H1 (cell line): ENCODE results near the gene CCNI2. TPM values are rescaled to one million over a fixed set of nuclear protein-coding genes. Genes with fewer than 3 reads are reported as not detected.
A peak's percentile ranks its signal among the peaks of the same experiment; 100 is the strongest.

Experiments
- CTCF ChIA-PET: fragments of 300-600 bp; sonication (Branson Sonifier 250); formaldehyde crosslinking; loops from one replicate; lab custom pipeline; 2021; ENCODE audit not compliant: partially characterized antibody; lab: Charles Lee
- POLR2A ChIA-PET: fragments of 300-600 bp; sonication (Branson Sonifier 250); formaldehyde crosslinking; loops from one replicate; lab custom pipeline; 2021; ENCODE audit warnings: inconsistent platforms; ENCODE audit not compliant: partially characterized antibody; lab: Charles Lee
- DNase-seq, 2 experiments: peaks; one replicate each; pipeline versions ENCODE4 v3.0.0 to v3.0.0-alpha.2; 2010 to 2022; ENCODE audit warnings: low spot score in 2 of 2, low read depth in 1 of 2, mixed read lengths in 1 of 2
- FAIRE-seq: peaks from 2 replicates; lab custom pipeline; 2011; peaks lifted over from hg19 to GRCh38; lab: Jason Lieb, UNC
- H2AFZ ChIP-seq: 2 replicates; pipeline ENCODE4 v1.8.1; 2012; ENCODE audit warnings: low read length, inconsistent platforms
- H2AK5ac ChIP-seq: 2 replicates; pipeline ENCODE4 v1.6.1; 2013; ENCODE audit warnings: low read depth, low read length
- H2BK120ac ChIP-seq: replicated peaks from 2 replicates; pipeline ENCODE3; 2013; ENCODE audit warnings: low read depth, low read length, inconsistent platforms
- H2BK12ac ChIP-seq: 2 replicates; pipeline ENCODE4 v1.6.1; 2013; ENCODE audit warnings: low read depth, low read length
- H2BK15ac ChIP-seq: 2 replicates; pipeline ENCODE4 v1.6.1; 2013; ENCODE audit warnings: low read length
- H2BK20ac ChIP-seq: 2 replicates; pipeline ENCODE4 v1.6.1; 2013; ENCODE audit warnings: low read length
- H2BK5ac ChIP-seq: 2 replicates; pipeline ENCODE4 v1.6.1; 2013; ENCODE audit warnings: low read depth, low read length
- H3K14ac ChIP-seq: 2 replicates; pipeline ENCODE4 v1.6.1; 2013; ENCODE audit warnings: inconsistent platforms; ENCODE audit not compliant: insufficient read length
- H3K18ac ChIP-seq: 2 replicates; pipeline ENCODE4 v1.6.1; 2013; ENCODE audit warnings: low read length; ENCODE audit errors: extremely low read depth
- H3K23ac ChIP-seq: 2 replicates; pipeline ENCODE4 v1.6.1; 2013; ENCODE audit warnings: inconsistent platforms; ENCODE audit not compliant: insufficient read length
- H3K23me2 ChIP-seq: 2 replicates; pipeline ENCODE4 v1.6.1; 2013; ENCODE audit warnings: low read depth, low read length
- H3K27ac ChIP-seq: 2 replicates; pipeline ENCODE4 v1.6.1; 2011; ENCODE audit warnings: low read depth, low read length, inconsistent platforms
- H3K27me3 ChIP-seq, 4 experiments: replicated peaks in 1 of 4; 1 replicate in 1 of 4; 2 replicates in 3 of 4; pipeline versions ENCODE4 v1.6.1 to v1.8.1; 2011 to 2013; ENCODE audit warnings: low read length in 3 of 4, mild to moderate bottlenecking in 3 of 4, inconsistent platforms in 2 of 4, mixed read lengths in 2 of 4, moderate library complexity in 1 of 4; ENCODE audit not compliant: control insufficient read depth in 3 of 4, insufficient read depth in 3 of 4; ENCODE audit errors: extremely low read depth in 1 of 4
- H3K36me3 ChIP-seq, 4 experiments: 2 replicates each; pipeline versions ENCODE4 v1.6.1 to v1.8.1; 2011 to 2013; ENCODE audit warnings: mild to moderate bottlenecking in 4 of 4, low read length in 3 of 4, moderate library complexity in 2 of 4, control low read depth in 1 of 4, inconsistent platforms in 1 of 4; ENCODE audit not compliant: insufficient read depth in 4 of 4, control insufficient read depth in 2 of 4
- H3K4ac ChIP-seq: replicated peaks from 2 replicates; pipeline ENCODE3; 2013; ENCODE audit warnings: low read length, low read depth, mixed read lengths, inconsistent platforms; ENCODE audit not compliant: insufficient read length
- H3K4me1 ChIP-seq, 4 experiments: replicated peaks in 1 of 4; 1 replicate in 1 of 4; 2 replicates in 3 of 4; pipeline versions ENCODE4 v1.6.1 to v1.8.1; 2011 to 2013; ENCODE audit warnings: low read length in 3 of 4, inconsistent platforms in 2 of 4, mixed read lengths in 1 of 4; ENCODE audit not compliant: insufficient read depth in 4 of 4, control insufficient read depth in 3 of 4
- H3K4me2 ChIP-seq, 2 experiments: 2 replicates each; pipeline versions ENCODE4 v1.6.1 to v1.8.1; 2011 to 2013; ENCODE audit warnings: low read depth in 2 of 2, low read length in 2 of 2, control low read depth in 1 of 2, inconsistent platforms in 1 of 2, mild to moderate bottlenecking in 1 of 2; ENCODE audit not compliant: insufficient read depth in 1 of 2
- H3K4me3 ChIP-seq, 4 experiments: fragments of 200-600, 300-600 bp in 1 of 4; sonication (generic), shearing (Covaris generic), sonication (Bioruptor Twin) in 1 of 4; 2 replicates each; pipeline versions ENCODE4 v1.5.1 to v1.8.1; 2011 to 2016; ENCODE audit warnings: low read length in 4 of 4, low read depth in 3 of 4, control low read depth in 2 of 4, inconsistent platforms in 2 of 4, mild to moderate bottlenecking in 2 of 4, mixed read lengths in 1 of 4, moderate library complexity in 1 of 4; ENCODE audit not compliant: insufficient read depth in 2 of 4; ENCODE audit errors: extremely low read depth in 1 of 4
- H3K56ac ChIP-seq: replicated peaks from 2 replicates; pipeline ENCODE3; 2013; ENCODE audit warnings: low read depth, mild to moderate bottlenecking, mixed read lengths, low read length, inconsistent platforms; ENCODE audit not compliant: insufficient read length
- H3K79me1 ChIP-seq: 2 replicates; pipeline ENCODE4 v1.6.1; 2013; ENCODE audit warnings: low read depth, low read length, control low read depth
- H3K79me2 ChIP-seq, 2 experiments: 2 replicates each; pipeline versions ENCODE4 v1.6.1 to v1.8.1; 2012 to 2013; ENCODE audit warnings: low read length in 2 of 2, mild to moderate bottlenecking in 2 of 2, inconsistent platforms in 1 of 2; ENCODE audit not compliant: insufficient read depth in 2 of 2, control insufficient read depth in 1 of 2
- H3K9ac ChIP-seq, 4 experiments: replicated peaks in 1 of 4; 1 replicate in 1 of 4; 2 replicates in 3 of 4; pipeline versions ENCODE4 v1.6.1 to v1.8.1; 2011 to 2013; ENCODE audit warnings: low read depth in 3 of 4, low read length in 3 of 4, control low read depth in 2 of 4, mild to moderate bottlenecking in 2 of 4, moderate library complexity in 2 of 4, inconsistent platforms in 1 of 4; ENCODE audit errors: extremely low read depth in 1 of 4
- H3K9me3 ChIP-seq, 2 experiments: 2 replicates each; pipeline versions ENCODE4 v1.6.1 to v1.8.1; 2012 to 2013; ENCODE audit warnings: mild to moderate bottlenecking in 2 of 2, moderate library complexity in 2 of 2, control low read depth in 1 of 2, inconsistent platforms in 1 of 2, low read depth in 1 of 2, low read length in 1 of 2, mixed read lengths in 1 of 2; ENCODE audit not compliant: insufficient read depth in 2 of 2
- H4K20me1 ChIP-seq, 2 experiments: replicated peaks in 1 of 2; 2 replicates each; pipeline versions ENCODE3 to v1.8.1; 2011 to 2013; ENCODE audit warnings: inconsistent platforms in 2 of 2, low read length in 2 of 2, mild to moderate bottlenecking in 1 of 2; ENCODE audit not compliant: insufficient read depth in 2 of 2, control insufficient read depth in 1 of 2
- H4K5ac ChIP-seq: 2 replicates; pipeline ENCODE4 v1.6.1; 2013; ENCODE audit warnings: low read length, low read depth, mixed read lengths, inconsistent platforms; ENCODE audit not compliant: insufficient read length
- H4K8ac ChIP-seq: 2 replicates; pipeline ENCODE4 v1.8.0; 2013; ENCODE audit warnings: mild to moderate bottlenecking, moderate library complexity, low read length, inconsistent platforms; ENCODE audit not compliant: insufficient read depth; ENCODE audit errors: extremely low read depth
- H4K91ac ChIP-seq: replicated peaks from 2 replicates; pipeline ENCODE3; 2013; ENCODE audit warnings: low read length, mixed read lengths, inconsistent platforms; ENCODE audit not compliant: insufficient read length
- WGBS, 2 experiments: shearing (Covaris generic) in 1 of 2; methylation state at CpG; one replicate each; pipeline versions ENCODE4 v1.1.6 to v1.1.7; 2013 to 2015; ENCODE audit warnings: low lambda C conversion rate in 2 of 2, mixed read lengths in 2 of 2, inconsistent platforms in 1 of 2, low coverage in 1 of 2, missing lambda C conversion rate in 1 of 2; ENCODE audit not compliant: insufficient replicate concordance in 2 of 2, insufficient coverage in 1 of 2, insufficient read length in 1 of 2; ENCODE audit errors: extremely low coverage in 1 of 2, missing lambda C conversion rate in 1 of 2; 5-methylcytosine and 5-hydroxymethylcytosine counted together
- polyA plus RNA-seq, 7 experiments: library from polyadenylated mRNA; depleted of rRNA in 3 of 7; stranded (reverse) in 5 of 7; unstranded in 2 of 7; fragments of >200 nt in 5 of 7; fragments of 200-250 nt in 2 of 7; gene quantifications; 1 replicate in 5 of 7; 2 replicates in 1 of 7; 4 replicates in 1 of 7; pipeline versions ENCODE4 v1.2.1 to v1.2.3, GENCODE V29; 2011 to 2013; ENCODE audit warnings: missing spikeins in 2 of 7, mixed read lengths in 2 of 7
- total RNA-seq: library from RNA; stranded (reverse); fragmentation: NEBNext Ultra II Directional; extraction: Animal tissue kit (Norgen Biotek cat#: 25700); gene quantifications from 2 replicates; pipeline ENCODE4 v1.2.1, GENCODE V29; 2021

The CCNI2 gene
- total and polyA plus RNA-seq, 2 of the 8 experiments (the other 6 are each of a cell fraction or from before 2014, with no cell fraction given) = 1.3 to 1.4 TPM

DNA sequence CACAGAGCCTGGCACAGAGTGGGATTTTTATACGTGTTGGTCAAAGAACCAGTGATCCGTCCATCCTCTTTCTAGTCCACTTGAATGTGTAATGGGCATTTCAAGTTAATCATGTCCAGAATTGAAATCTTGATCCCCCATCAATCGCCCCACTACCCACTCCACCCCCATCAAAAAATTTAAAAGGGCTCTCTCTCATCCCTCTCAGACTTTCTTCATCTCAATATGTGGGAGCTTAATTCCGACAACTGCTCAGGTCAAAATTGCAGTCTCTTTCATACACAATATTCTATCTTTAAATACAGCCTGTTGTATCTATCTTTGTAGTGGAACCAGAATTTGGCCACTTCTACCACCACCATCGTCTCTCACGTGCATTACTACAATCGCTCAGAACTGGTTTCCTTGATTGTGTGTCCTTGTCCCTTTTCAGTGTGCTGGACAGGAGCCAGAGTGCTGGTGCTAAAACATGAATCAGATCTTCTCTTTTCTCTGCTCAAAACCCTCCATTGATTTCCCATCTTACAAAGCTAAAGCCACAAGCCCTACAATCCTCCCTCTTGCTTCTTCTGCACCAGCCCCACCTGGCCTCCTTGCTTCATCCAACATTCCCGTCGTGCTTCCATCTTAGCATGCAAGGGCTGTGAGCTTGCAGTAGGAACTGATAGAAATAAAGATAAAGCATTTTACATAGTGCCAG lies 9.1 kb upstream of the CCNI2 start:
- Histone ChIP-seq H4K20me1 (no peaks in the 10 kb centered on the region), H2AK5ac (no peak overlapping the region), H4K5ac (no peak overlapping the region), H3K4me2 (peak overlapping the region; percentile 53 to 89), H2AFZ (peak overlapping the region; percentile 97), H2BK120ac (no peak overlapping the region), H3K18ac (no peak overlapping the region; the same call in 1 of the 2 replicates), H2BK15ac (no peak overlapping the region), H3K4me1 (peaks cover 0 to 4% (median under 1%) of the 10 kb centered on the region in 4 experiments; a peak in 2 of 7 replicates), H3K4ac (no peak overlapping the region), H3K36me3 (no peaks in the 10 kb centered on the region; a peak in 1 of 8 replicates), H3K9ac (no peak overlapping the region), H2BK12ac (no peak overlapping the region), H3K9me3 (no peaks in the 10 kb centered on the region), H3K4me3 (peak overlapping the region; percentile 63 to 87 (median 76); a peak in 5 of 8 replicates), H3K23ac (no peak overlapping the region), H3K27me3 (peaks cover 0 to 5% (median 0%) of the 10 kb centered on the region in 4 experiments; a peak in 1 of 7 replicates), H4K91ac (no peak overlapping the region), H2BK20ac (no peak overlapping the region), H3K56ac (no peak overlapping the region), H3K79me1 (no peaks in the 10 kb centered on the region; the same call in 1 of the 2 replicates), H3K79me2 (no peaks in the 10 kb centered on the region), H4K8ac (no peak overlapping the region), H2BK5ac (no peak overlapping the region), H3K14ac (no peak overlapping the region), H3K27ac (no peak overlapping the region), H3K23me2 (peaks cover 3% of the 10 kb centered on the region; the same call in 1 of the 2 replicates)
- ChIA-PET POLR2A (interaction anchor here (0.6 to 2.2 kb wide), 6 partner anchors 9 to 133 kb away, joined by 3 to 9 read pairs (median 5); partner anchors contain the start of genes CCNI2, GDF9 and UQCRQ), CTCF (interaction anchor here (1.1 to 2.7 kb wide), 5 partner anchors 9 to 82 kb away, joined by 3 to 12 read pairs (median 6); partner anchors contain the start of gene CCNI2)
- 72% methylated on average over 9 of the region's 9 CpGs; no CpG with 5 or more reads in 1 of the 2 experiments for WGBS, 2 experiments
- no peak for DNase-seq
- no peak for FAIRE-seq
